ENCODE results near the gene LAX1. TPM values are rescaled to one million over a fixed set of nuclear protein-coding genes. Genes with fewer than 3 reads are reported as not detected.

Gene LAX1
- total RNA-seq, 3 donors from 2014 or later: 0.88 to 2.7 (median 2.0) TPM

DNA sequence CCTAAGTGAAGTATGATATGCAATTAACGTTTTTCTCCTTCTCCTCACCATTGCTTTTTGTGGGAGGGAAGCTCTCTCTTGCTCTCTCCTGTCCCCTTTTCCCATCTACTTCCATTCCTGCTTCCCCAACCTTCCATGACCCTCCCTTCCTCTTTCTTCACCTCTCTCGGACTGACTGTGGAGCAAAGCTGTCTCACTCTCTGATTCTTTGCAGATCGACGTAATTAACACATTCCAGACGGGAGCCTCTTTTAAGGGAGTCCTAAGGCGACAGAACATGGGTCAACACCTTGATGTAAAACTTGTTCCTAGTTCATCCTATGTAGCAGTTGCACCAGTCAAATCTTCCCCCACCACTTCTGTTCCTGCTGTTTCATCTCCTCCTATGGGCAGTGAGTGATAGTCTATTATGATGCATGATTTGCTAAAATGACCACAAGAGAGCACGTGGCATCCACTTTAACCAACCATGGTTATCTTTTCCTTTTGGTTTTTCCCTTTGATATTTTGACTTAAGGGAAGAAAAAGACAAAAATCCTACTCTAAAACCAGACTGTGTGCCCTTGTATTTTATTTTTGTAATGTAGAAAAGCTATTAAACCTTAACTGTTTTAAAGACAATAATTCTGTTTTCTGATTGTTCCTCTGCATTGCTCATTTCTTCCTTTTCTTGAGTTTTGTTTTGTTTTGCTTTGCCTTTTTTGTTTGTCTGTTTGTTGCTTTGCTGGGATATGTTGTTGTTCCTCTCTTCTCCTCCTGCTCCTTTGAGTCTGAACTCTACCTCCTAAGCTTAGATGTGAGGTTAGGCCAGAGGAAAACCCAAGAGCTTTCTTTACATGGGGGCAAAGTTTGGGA is 31.7 kb upstream of the LAX1 start:
- no peaks in the 10 kb centered on the region for H3K4me1 ChIP-seq
- TF ChIP-seq, protein P1, sequence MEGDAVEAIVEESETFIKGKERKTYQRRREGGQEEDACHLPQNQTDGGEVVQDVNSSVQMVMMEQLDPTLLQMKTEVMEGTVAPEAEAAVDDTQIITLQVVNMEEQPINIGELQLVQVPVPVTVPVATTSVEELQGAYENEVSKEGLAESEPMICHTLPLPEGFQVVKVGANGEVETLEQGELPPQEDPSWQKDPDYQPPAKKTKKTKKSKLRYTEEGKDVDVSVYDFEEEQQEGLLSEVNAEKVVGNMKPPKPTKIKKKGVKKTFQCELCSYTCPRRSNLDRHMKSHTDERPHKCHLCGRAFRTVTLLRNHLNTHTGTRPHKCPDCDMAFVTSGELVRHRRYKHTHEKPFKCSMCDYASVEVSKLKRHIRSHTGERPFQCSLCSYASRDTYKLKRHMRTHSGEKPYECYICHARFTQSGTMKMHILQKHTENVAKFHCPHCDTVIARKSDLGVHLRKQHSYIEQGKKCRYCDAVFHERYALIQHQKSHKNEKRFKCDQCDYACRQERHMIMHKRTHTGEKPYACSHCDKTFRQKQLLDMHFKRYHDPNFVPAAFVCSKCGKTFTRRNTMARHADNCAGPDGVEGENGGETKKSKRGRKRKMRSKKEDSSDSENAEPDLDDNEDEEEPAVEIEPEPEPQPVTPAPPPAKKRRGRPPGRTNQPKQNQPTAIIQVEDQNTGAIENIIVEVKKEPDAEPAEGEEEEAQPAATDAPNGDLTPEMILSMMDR (IDR thresholded peaks at IDR 0.05): no peak
- TF ChIP-seq POLR2A (IDR thresholded peaks at IDR 0.05): no peak
- TF ChIP-seq POLR2AphosphoS5 (IDR thresholded peaks at IDR 0.05): no peak
- intact Hi-C loops (cut with DNase I; ENCODE audit: low total_unique reads): no loop called here
- no peak for DNase-seq (ENCODE audit: low spot score in 2 of 2)
- no peaks in the 10 kb centered on the region for H3K36me3 ChIP-seq
- H3K9me3 ChIP-seq: no peaks in the 10 kb centered on the region
- no peaks in the 10 kb centered on the region for H3K27me3 ChIP-seq
- H3K27ac ChIP-seq: no peak overlapping the region
- no peak overlapping the region for H3K4me3 ChIP-seq

DNA sequence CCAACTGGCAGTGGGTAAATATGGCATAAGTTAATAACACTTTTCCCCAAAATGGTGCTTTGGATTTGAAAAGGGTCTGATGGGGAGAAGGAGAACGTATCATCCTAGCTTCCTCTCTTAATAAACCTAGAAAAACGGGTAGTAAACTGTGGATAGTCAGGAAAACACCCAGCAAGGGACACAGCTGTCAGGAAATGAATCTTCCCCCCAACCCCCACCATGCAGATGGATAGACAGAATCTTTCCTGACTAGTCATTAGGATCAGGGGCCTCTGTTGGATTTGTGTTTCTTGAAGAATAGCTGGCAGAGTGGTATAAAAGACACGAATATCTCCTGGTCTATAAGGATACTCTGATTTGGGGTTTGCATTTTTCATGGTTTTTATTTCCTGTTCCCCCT is 22.5 kb upstream of the LAX1 start:
- intact Hi-C loops (cut with DNase I; ENCODE audit: low total_unique reads): no loop called here
- DNase-seq (ENCODE audit: low spot score in 2 of 2): no peak
- no peak overlapping the region for H3K4me3 ChIP-seq
- no peaks in the 10 kb centered on the region for H3K9me3 ChIP-seq
- no peak overlapping the region for H3K27ac ChIP-seq
- no peaks in the 10 kb centered on the region for H3K27me3 ChIP-seq
- H3K36me3 ChIP-seq: no peaks in the 10 kb centered on the region
- H3K4me1 ChIP-seq: peaks cover 5% of the 10 kb centered on the region in 2 donors
- TF ChIP-seq POLR2A (IDR thresholded peaks at IDR 0.05) (no peak), POLR2AphosphoS5 (IDR thresholded peaks at IDR 0.05) (no peak)
- TF ChIP-seq, protein P1 (IDR thresholded peaks at IDR 0.05): no peak

DNA sequence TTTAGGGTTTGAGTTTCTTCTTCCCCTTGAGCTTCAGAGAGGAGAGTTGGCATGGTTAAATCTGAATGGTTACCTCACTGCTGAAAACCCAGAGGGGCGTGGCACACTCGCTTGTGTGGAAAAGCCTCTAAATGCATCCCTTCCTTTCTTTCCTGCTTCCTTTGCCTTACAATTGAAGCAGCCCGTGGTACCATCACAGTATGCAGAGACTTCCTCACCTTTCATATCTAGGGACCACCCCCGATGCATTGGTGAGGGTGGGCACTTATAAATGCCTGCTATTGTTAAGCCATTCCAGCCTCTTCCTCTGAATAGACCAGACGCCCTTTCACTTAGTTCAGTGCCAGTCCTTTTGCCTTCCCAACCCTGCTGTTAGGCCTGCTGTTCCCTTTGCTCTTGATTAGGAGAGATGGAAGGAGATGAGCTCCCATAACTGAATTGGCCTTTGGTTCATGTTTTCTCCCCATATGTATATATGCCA is 21.9 kb upstream of the LAX1 start:
- H3K27me3 ChIP-seq: no peaks in the 10 kb centered on the region
- no peak for TF ChIP-seq POLR2A (IDR thresholded peaks at IDR 0.05)
- peak overlapping the region; percentile 15 to 31 for H3K27ac ChIP-seq
- peaks cover 5% of the 10 kb centered on the region in 2 donors for H3K4me1 ChIP-seq
- intact Hi-C loops (cut with DNase I; ENCODE audit: low total_unique reads): no loop called here
- no peaks in the 10 kb centered on the region for H3K9me3 ChIP-seq
- no peak overlapping the region for H3K4me3 ChIP-seq
- DNase-seq (ENCODE audit: low spot score in 2 of 2): no peak
- H3K36me3 ChIP-seq: no peaks in the 10 kb centered on the region

DNA sequence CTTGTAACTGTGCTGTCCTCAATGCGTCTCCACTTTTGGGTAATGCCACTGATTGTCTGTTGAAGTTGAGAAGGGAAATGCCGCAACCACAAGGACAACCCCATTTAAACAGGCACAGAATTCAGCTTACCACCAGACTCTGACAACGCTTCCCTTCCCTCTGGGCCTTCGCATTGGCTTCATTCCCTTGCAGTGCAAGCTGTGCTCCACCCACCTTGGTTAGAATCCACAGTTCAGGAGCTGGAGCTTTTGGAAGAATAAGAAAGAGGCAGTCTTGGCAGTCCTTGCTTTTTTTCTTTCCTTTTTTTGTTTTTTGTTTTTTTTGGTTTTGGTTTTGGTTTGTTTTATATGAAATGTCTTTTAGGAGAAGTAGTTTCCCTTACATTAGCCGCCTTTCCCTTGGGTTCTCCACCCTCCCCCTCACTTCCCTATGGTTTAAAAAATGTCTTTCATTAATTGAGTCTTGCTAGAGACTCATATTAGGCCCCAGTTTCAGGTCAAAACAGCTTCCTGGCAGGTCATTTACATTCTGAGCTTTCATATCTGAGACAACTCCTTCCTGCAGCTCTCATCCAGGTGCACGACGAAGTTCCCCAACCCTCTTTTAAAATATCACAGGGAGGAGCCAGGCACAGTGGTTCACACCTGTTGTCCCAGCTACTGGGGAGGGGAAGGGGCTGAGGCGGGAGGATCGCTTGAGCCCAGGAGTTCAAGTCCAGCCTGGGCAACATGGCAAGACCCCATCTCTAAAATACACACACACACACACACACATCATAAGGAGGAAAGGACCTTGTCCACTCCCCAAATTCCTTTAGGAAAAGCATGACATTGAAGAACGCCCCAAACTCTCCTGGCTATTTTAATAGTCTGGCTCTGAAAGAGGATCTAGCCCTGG is 20.7 kb upstream of the LAX1 start:
- peak overlapping the region in 1 of 3 donors; percentile 32 for H3K4me3 ChIP-seq
- TF ChIP-seq POLR2A (IDR thresholded peaks at IDR 0.05): no peak
- TF ChIP-seq, protein P1 (IDR thresholded peaks at IDR 0.05): no peak
- TF ChIP-seq POLR2AphosphoS5 (IDR thresholded peaks at IDR 0.05): peak in 1 of 3 donors; percentile 38

DNA sequence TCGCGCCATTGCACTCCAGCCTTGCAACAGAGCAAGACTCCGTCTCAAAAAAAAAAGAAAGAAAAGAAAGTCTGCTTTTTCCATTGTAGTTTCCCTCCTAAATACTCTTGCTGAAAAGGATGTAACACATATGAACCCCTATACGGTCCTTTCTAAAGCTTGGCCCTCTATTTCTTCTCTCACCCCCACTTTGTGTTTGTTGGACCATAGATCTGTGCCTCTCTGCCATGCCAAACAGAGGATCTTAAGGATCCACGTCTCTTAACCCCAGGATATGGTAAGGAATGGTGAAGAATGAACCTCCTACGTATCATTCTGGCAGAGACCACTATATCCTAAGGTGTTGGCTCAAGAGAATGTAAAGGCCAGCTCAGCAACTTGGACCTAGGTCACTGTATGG is 18.7 kb upstream of the LAX1 start:
- TF ChIP-seq POLR2A (IDR thresholded peaks at IDR 0.05) (no peak), POLR2AphosphoS5 (IDR thresholded peaks at IDR 0.05) (no peak)
- TF ChIP-seq, protein P1 (IDR thresholded peaks at IDR 0.05): no peak
- intact Hi-C loops (cut with DNase I; ENCODE audit: low total_unique reads): no loop called here
- DNase-seq (ENCODE audit: low spot score in 2 of 2): no peak
- Histone ChIP-seq H3K27ac (no peak overlapping the region), H3K9me3 (no peaks in the 10 kb centered on the region), H3K4me1 (peaks cover 5% of the 10 kb centered on the region in 2 donors), H3K27me3 (no peaks in the 10 kb centered on the region), H3K4me3 (no peak overlapping the region), H3K36me3 (no peaks in the 10 kb centered on the region)

More for the DNA sequence above, 20.7 kb upstream of the LAX1 start:
- intact Hi-C loops (cut with DNase I; ENCODE audit: low total_unique reads): no loop called here
- Histone ChIP-seq H3K27ac (peak overlapping the region; percentile 74 to 76), H3K4me1 (peaks cover 5% of the 10 kb centered on the region in 2 donors), H3K36me3 (no peaks in the 10 kb centered on the region), H3K9me3 (no peaks in the 10 kb centered on the region), H3K27me3 (no peaks in the 10 kb centered on the region)
- DNase-seq (ENCODE audit: low spot score in 2 of 2): peak; percentile 59 to 80
